NCI-H1436 (cell line): ENCODE measurements around the gene CACNA2D1.

Source experiments
- DNase-seq: peaks from one replicate; lab custom pipeline; 2025; lab: John Stamatoyannopoulos, UW

The CACNA2D1 gene

DNA sequence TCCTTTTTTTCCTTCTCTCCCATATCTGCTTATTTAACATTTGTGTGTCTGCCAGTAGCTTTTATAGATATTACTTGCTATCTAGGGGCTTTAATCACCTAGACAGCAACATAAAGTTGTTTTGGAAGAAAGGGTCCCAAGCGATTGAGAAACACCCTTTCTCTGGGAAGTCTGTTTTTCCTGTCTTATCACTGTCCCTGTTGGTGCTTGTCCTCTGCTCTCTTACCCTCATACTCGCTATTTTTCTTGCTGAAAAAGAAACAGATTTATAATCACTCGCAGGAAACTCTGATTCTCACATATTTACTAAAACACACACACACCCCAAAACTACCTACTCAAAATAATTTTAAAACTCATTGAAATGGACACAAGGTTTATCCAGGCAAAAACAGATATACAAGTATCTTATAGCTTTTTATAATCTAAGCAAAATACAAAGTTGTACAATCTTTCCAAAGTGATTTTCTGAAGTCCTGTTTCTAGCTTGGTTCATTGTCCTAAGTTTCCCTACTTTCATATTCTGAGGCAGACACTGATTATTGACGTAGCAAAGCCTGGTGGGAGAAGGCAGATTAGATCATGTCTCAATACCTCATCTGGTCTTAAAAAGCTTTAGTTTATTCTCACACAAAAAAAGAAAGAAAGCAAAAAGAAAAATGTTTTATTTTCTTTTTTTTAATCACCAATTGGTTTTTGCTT is 157.3 kb downstream of the CACNA2D1 start:
- DNase-seq = no peak

GRCh38 chr7:82284936-82285519 is 158.5 kb downstream of the CACNA2D1 start:
- no peak for DNase-seq

DNA sequence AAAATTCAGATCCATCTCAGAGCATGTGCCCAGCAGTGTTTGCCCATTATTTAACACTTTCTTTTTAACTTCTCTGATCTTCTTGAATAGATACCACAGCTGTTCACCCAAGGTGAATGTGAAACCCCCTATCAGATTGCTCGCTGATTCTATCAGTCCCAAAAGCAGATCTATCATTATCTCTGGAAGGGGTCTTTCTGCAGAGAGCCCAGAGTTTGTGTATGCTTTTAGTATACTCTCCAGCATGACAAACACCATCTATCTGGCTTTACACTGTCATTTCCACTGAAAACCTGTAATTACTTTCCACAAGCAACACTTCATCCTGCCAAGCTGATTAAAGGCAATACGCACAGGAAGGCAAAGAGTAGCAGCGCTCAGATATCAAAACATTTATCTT is 168.2 kb downstream of the CACNA2D1 start:
- peak; percentile 63 for DNase-seq

DNA sequence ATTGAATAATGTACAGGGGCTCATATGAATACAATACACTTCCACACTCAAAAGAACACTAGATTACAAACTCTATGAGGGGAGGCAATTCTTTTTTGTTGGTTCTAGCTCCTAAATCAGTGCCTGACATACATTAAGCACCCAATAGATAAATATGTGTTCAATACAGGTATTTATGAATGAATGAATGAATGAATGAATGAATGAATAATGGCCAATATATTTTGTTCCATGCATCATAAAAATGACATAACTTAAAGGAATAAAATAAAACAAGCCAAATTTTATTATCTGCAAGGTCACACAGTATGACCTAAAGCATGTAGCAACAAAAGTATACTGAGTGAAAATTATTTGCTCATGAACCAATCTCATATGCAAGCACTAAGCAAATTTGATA is 168.9 kb downstream of the CACNA2D1 start:
- DNase-seq = no peak

GRCh38 chr7:82273886-82274285 is 169.7 kb downstream of the CACNA2D1 start:
- no peak for DNase-seq

GRCh38 chr7:82270870-82271269 is 172.7 kb downstream of the CACNA2D1 start:
- DNase-seq = no peak

- DNase-seq = no peak
These were observed 174.9 kb downstream of the CACNA2D1 start for GRCh38 chr7:82268632-82269031.

DNA sequence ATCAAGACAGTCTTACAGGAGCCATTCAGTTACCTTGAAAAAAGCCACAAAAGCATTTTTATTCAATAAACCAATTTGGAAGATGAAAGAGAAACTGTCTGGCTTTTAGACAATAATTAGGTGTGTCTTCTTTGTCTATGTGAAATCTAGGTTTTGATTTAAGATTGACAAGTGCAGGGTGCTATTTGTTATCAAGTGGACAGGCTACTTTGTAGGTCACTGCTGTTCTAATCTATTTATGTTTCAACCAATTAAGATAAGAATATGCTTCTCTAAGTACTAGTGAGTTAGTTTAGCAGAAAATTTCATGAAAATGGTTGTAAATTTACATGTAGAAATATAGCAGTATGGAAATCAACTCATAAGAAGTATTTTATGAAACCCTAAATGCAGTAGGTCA is 177.5 kb downstream of the CACNA2D1 start:
- DNase-seq = no peak

DNA sequence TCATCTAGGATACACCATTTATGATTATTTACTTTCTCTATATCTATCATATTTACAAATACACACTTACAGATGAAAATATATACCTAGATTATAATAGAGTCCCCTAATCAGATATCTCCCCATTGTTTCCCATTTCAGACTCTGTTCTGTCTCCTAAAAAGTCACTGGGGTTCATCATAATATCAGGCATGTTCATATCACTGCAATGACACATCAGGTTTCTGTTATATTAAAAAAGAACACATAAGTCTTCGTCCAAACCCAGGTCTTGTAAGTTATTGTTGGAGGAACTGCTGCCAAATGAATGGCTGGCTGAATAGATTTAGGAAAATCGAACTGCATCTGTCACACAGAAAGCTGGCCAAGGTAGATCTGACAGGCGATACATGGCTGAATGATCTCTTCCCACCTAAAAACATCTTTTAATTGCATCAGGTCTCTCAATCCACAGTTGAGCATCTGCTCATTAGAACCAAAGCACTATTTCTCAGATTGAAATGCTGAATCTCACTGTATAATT is 178.7 kb downstream of the CACNA2D1 start:
- no peak for DNase-seq

- peak; percentile 62 for DNase-seq
These were observed 179.4 kb downstream of the CACNA2D1 start for GRCh38 chr7:82263920-82264782.

DNA sequence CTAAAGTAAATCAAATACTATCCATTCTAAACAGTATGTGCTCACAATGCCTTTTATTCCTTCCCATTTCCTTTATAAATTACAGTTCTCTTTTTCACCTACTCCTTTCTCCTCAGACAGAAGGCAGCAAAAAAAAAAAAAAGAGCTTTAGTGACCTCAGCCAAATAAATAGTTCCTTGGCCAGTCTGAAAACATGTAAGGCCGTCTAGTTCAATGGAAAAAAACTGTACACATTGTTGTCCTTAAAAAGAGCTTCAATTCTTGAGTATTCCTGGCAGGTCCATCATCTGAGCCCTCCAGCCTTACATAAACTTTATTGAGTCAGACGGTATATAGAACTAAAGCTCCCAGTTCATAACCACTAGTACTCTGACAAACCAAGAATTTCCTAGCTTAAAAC is 185.4 kb downstream of the CACNA2D1 start:
- DNase-seq = no peak

- DNase-seq = no peak
These were observed 186.4 kb downstream of the CACNA2D1 start for GRCh38 chr7:82257118-82257695.

DNA sequence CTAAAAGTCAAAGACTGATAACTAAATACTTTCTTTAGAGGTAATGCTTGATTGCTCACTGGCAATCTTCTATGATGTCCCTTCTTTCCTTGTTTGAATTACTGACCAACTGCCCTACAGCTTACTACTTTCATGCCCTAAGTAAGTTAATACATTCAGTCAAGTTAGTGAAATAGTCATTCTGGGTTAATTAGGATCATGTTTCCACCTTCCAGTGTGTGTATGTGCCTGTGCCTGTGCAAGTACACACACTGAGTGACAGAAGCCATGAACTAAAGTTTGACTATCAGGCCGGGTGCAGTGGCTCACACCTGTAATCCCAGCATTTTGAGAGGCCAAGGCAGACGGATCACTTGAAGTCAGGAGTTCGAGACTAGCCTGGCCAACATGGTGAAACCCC is 187.9 kb downstream of the CACNA2D1 start:
- no peak for DNase-seq

DNA sequence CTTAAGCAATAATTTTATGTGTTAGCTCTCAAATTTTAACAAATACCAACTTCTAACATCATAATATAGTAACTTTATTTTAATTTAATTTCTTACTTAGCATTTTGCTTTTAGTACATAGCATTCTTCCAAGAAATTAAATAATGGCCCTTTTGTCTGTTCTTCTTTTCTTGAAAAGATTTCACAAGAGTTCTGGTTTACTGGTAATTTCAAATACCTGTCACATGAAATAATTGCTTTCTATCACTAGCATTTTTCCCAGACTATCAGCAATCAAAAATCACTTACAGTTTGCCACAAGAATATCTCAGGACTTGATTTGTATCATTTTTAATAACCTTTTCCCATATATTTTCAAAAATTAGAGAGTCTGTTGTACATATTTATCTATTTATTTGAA is 193.0 kb downstream of the CACNA2D1 start:
- no peak for DNase-seq

GRCh38 chr7:82249979-82250378 is 193.6 kb downstream of the CACNA2D1 start:
- no peak for DNase-seq

- DNase-seq = no peak
These were observed 195.7 kb downstream of the CACNA2D1 start for GRCh38 chr7:82247814-82248433.

DNA sequence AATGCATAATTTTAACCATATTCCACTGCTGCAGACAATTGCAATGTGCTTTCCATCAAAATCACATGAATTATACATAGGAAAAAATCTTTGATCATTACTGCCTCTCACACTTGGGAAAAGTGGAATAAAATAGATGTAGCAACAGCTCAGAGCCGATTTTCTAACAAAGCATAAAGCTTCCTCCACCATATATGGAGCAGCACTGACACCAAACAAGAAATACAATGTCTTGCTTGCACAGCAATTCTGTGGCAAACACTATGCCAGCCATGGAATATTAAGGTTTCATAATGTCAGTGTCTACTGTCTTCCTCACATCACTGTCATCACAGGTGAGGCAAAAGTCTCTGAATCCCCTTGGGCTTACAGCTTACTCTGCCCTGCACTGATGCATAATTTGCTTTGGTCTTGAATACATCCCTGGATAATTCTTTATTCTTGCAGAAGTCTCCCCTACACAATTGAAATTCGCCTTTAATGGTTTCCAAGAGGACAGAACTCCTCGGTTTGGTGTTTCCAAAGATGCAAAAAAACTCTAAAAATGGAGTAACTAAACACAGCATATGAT is 198.5 kb downstream of the CACNA2D1 start:
- no peak for DNase-seq

GRCh38 chr7:82241356-82241755 is 202.2 kb downstream of the CACNA2D1 start:
- DNase-seq = peak; percentile 29

DNA sequence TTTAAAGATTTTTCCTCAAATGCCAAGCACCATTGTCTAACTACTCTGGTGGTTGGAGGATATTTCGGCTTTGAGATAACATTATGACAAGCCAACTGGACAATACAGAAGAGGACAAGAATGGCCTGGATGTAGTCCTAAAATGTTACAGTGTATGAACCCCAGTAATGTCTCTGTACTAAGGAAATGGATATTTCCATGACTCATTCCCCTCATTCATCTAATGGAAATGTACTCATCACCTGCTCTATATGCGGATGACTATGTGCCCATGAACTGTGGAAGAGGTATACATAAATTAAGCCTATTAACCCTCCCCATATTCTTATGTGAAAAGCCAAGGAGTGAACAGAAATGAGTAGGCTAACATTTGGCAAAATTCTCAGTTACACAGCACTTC is 207.9 kb downstream of the CACNA2D1 start:
- no peak for DNase-seq

- DNase-seq = peak; percentile 58
These were observed 209.0 kb downstream of the CACNA2D1 start for GRCh38 chr7:82234457-82235049.
